Astrocyte (in vitro differentiated cells and primary cell): ENCODE results near the gene SMIM23. TPM values are rescaled to one million over a fixed set of nuclear protein-coding genes. Genes with fewer than 3 reads are reported as not detected.

Source experiments
- DNase-seq: peaks from one replicate; pipeline ENCODE4 v3.0.0-alpha.2; 2010; ENCODE audit warnings: low read depth
- FAIRE-seq: peaks from 2 replicates; lab custom pipeline; 2011; peaks lifted over from hg19 to GRCh38; lab: Jason Lieb, UNC
- H2AFZ ChIP-seq: 2 replicates; pipeline ENCODE4 v1.6.0; 2012; ENCODE audit warnings: low read depth, low read length, inconsistent platforms
- H3K27ac ChIP-seq: 2 replicates; pipeline ENCODE4 v1.5.1; 2011; ENCODE audit warnings: low read depth, low read length, inconsistent platforms
- H3K27me3 ChIP-seq: 2 replicates; pipeline ENCODE4 v1.6.0; 2011; ENCODE audit warnings: low read length, inconsistent platforms; ENCODE audit not compliant: insufficient read depth
- H3K36me3 ChIP-seq: 2 replicates; pipeline ENCODE4 v1.5.1; 2011; ENCODE audit warnings: low read length, inconsistent platforms; ENCODE audit not compliant: insufficient read depth
- H3K4me1 ChIP-seq: 2 replicates; pipeline ENCODE4 v1.5.1; 2011; ENCODE audit warnings: low read length, inconsistent platforms; ENCODE audit not compliant: insufficient read depth
- H3K4me2 ChIP-seq: 2 replicates; pipeline ENCODE4 v1.6.0; 2012; ENCODE audit warnings: low read length, inconsistent platforms
- H3K4me3 ChIP-seq: 2 replicates; pipeline ENCODE4 v1.5.1; 2011; ENCODE audit warnings: low read depth, mild to moderate bottlenecking, low read length, inconsistent platforms; ENCODE audit not compliant: insufficient read depth
- H3K79me2 ChIP-seq: 2 replicates; pipeline ENCODE4 v1.6.0; 2012; ENCODE audit warnings: mild to moderate bottlenecking, low read length, inconsistent platforms; ENCODE audit not compliant: insufficient read depth
- H3K9ac ChIP-seq: 2 replicates; pipeline ENCODE4 v1.6.0; 2012; ENCODE audit warnings: mild to moderate bottlenecking, low read length, inconsistent platforms
- H3K9me3 ChIP-seq: 2 replicates; pipeline ENCODE4 v1.5.1; 2012; ENCODE audit warnings: low read depth, mild to moderate bottlenecking, low read length, inconsistent platforms; ENCODE audit not compliant: insufficient read depth
- H4K20me1 ChIP-seq: 2 replicates; pipeline ENCODE4 v1.6.0; 2012; ENCODE audit warnings: low read length, inconsistent platforms; ENCODE audit not compliant: insufficient read depth
- H3K27ac Mint-ChIP-seq: one replicate; pipeline ENCODE4 v1.8.0; 2021; ENCODE audit warnings: mild to moderate bottlenecking, mixed read lengths; ENCODE audit not compliant: unreplicated experiment
- H3K27me3 Mint-ChIP-seq: one replicate; pipeline ENCODE4 v1.8.0; 2021; ENCODE audit warnings: low read depth, mixed read lengths; ENCODE audit not compliant: unreplicated experiment
- H3K36me3 Mint-ChIP-seq: one replicate; pipeline ENCODE4 v1.8.0; 2021; ENCODE audit warnings: low read depth, mixed read lengths; ENCODE audit not compliant: unreplicated experiment
- H3K4me1 Mint-ChIP-seq: one replicate; pipeline ENCODE4 v1.8.0; 2021; ENCODE audit warnings: low read depth, mixed read lengths; ENCODE audit not compliant: unreplicated experiment
- H3K4me3 Mint-ChIP-seq: one replicate; pipeline ENCODE4 v1.8.0; 2021; ENCODE audit warnings: mild to moderate bottlenecking, moderate library complexity, mixed read lengths; ENCODE audit not compliant: unreplicated experiment
- H3K9me3 Mint-ChIP-seq: one replicate; pipeline ENCODE4 v1.8.0; 2021; ENCODE audit warnings: mild to moderate bottlenecking, mixed read lengths; ENCODE audit not compliant: unreplicated experiment
- CTCF ChIP-seq: IDR thresholded peaks from 2 replicates; pipeline ENCODE4 v1.5.1; 2011; ENCODE audit warnings: low read depth, mild to moderate bottlenecking, inconsistent platforms, low read length, moderate library complexity; ENCODE audit not compliant: insufficient read depth
- EZH2 ChIP-seq: IDR thresholded peaks from 2 replicates; pipeline ENCODE4 v1.6.1; 2012; ENCODE audit warnings: mild to moderate bottlenecking, low read length, inconsistent platforms; ENCODE audit not compliant: insufficient read depth
- total RNA-seq: library from RNA; stranded (reverse); gene quantifications from 2 replicates; pipeline ENCODE4 v1.2.1, GENCODE V29; 2021

The SMIM23 gene
- total RNA-seq, 1 donor from 2014 or later = not detected

GRCh38 chr5:171747061-171747859 lies 38.4 kb upstream of the SMIM23 start:
- H3K36me3 Mint-ChIP-seq = no peaks in the 10 kb centered on the region
- Histone ChIP-seq H2AFZ (no peak overlapping the region), H4K20me1 (no peaks in the 10 kb centered on the region), H3K36me3 (no peaks in the 10 kb centered on the region), H3K27me3 (no peaks in the 10 kb centered on the region), H3K4me1 (no peaks in the 10 kb centered on the region), H3K9me3 (no peaks in the 10 kb centered on the region), H3K27ac (no peak overlapping the region), H3K4me2 (no peak overlapping the region), H3K79me2 (no peaks in the 10 kb centered on the region), H3K9ac (no peak overlapping the region), H3K4me3 (no peak overlapping the region)
- no peak overlapping the region for H3K27ac Mint-ChIP-seq
- H3K27me3 Mint-ChIP-seq = peaks cover 28% of the 10 kb centered on the region
- H3K4me1 Mint-ChIP-seq = no peaks in the 10 kb centered on the region
- DNase-seq (no peak), FAIRE-seq (no peak)
- H3K4me3 Mint-ChIP-seq = no peak overlapping the region
- peaks cover 4% of the 10 kb centered on the region for H3K9me3 Mint-ChIP-seq
- no peak for TF ChIP-seq EZH2
- no peak for TF ChIP-seq CTCF

- FAIRE-seq (no peak), DNase-seq (no peak)
- no peaks in the 10 kb centered on the region for H3K36me3 Mint-ChIP-seq
- Histone ChIP-seq H2AFZ (no peak overlapping the region), H3K27ac (no peak overlapping the region), H3K79me2 (no peaks in the 10 kb centered on the region), H3K36me3 (no peaks in the 10 kb centered on the region), H3K9me3 (no peaks in the 10 kb centered on the region), H3K4me2 (no peak overlapping the region), H3K27me3 (no peaks in the 10 kb centered on the region), H3K9ac (no peak overlapping the region), H3K4me1 (no peaks in the 10 kb centered on the region), H4K20me1 (no peaks in the 10 kb centered on the region), H3K4me3 (no peak overlapping the region)
- H3K4me3 Mint-ChIP-seq = no peak overlapping the region
- peaks cover 19% of the 10 kb centered on the region for H3K27me3 Mint-ChIP-seq
- peaks cover 2% of the 10 kb centered on the region for H3K9me3 Mint-ChIP-seq
- H3K4me1 Mint-ChIP-seq = no peaks in the 10 kb centered on the region
- TF ChIP-seq EZH2 (no peak), CTCF (no peak)
- H3K27ac Mint-ChIP-seq = no peak overlapping the region
Observed at GRCh38 chr5:171748720-171749119, 36.9 kb upstream of the SMIM23 start.

- H3K27me3 Mint-ChIP-seq = peaks cover 19% of the 10 kb centered on the region
- FAIRE-seq (no peak), DNase-seq (no peak)
- H3K4me1 Mint-ChIP-seq = no peaks in the 10 kb centered on the region
- Histone ChIP-seq H3K4me1 (no peaks in the 10 kb centered on the region), H3K36me3 (no peaks in the 10 kb centered on the region), H3K9me3 (no peaks in the 10 kb centered on the region), H4K20me1 (no peaks in the 10 kb centered on the region), H2AFZ (no peak overlapping the region), H3K27me3 (no peaks in the 10 kb centered on the region), H3K9ac (no peak overlapping the region), H3K79me2 (no peaks in the 10 kb centered on the region), H3K4me3 (no peak overlapping the region), H3K4me2 (no peak overlapping the region), H3K27ac (no peak overlapping the region)
- no peak overlapping the region for H3K4me3 Mint-ChIP-seq
- H3K36me3 Mint-ChIP-seq = no peaks in the 10 kb centered on the region
- H3K27ac Mint-ChIP-seq = no peak overlapping the region
- peaks cover 2% of the 10 kb centered on the region for H3K9me3 Mint-ChIP-seq
- TF ChIP-seq EZH2 (no peak), CTCF (no peak)
Observed at GRCh38 chr5:171749365-171749764, 36.3 kb upstream of the SMIM23 start.
